ENCODE results near the gene UPF3A. TPM values are rescaled to one million over a fixed set of nuclear protein-coding genes. Genes with fewer than 3 reads are reported as not detected.
A peak's percentile ranks its signal among the peaks of the same experiment; 100 is the strongest.

Gene UPF3A
- total RNA-seq, 4 donors from 2014 or later = 28.9 to 85.8 (median 33.4) TPM

- TF ChIP-seq POLR2A (IDR thresholded peaks at IDR 0.05) (no peak), CTCF (IDR thresholded peaks at IDR 0.05) (no peak)
- H3K4me3 ChIP-seq = no peak overlapping the region
- H3K27ac ChIP-seq = peak overlapping the region in 1 of 4 donors; percentile 15
- no peaks in the 10 kb centered on the region for H3K27me3 ChIP-seq
- peaks cover 0 to 40% (median 0%) of the 10 kb centered on the region in 3 donors for H3K36me3 ChIP-seq
- H3K4me1 ChIP-seq = peaks cover 0 to 42% (median 3%) of the 10 kb centered on the region in 4 donors
- H3K9me3 ChIP-seq = no peaks in the 10 kb centered on the region
- DNase-seq = no peak
These were observed 38.7 kb downstream of the UPF3A start for GRCh38 chr13:114320065-114320464.

- no peak for DNase-seq
- peaks cover 0 to 30% (median 0%) of the 10 kb centered on the region in 4 donors for H3K4me1 ChIP-seq
- TF ChIP-seq POLR2A (IDR thresholded peaks at IDR 0.05) (no peak), CTCF (IDR thresholded peaks at IDR 0.05) (no peak)
- H3K4me3 ChIP-seq = no peak overlapping the region
- H3K36me3 ChIP-seq = peaks cover 0 to 49% (median 0%) of the 10 kb centered on the region in 3 donors
- no peak overlapping the region for H3K27ac ChIP-seq
- H3K27me3 ChIP-seq = no peaks in the 10 kb centered on the region
- H3K9me3 ChIP-seq = no peaks in the 10 kb centered on the region
These were observed 39.9 kb downstream of the UPF3A start for GRCh38 chr13:114321256-114321655.

- Histone ChIP-seq H3K36me3 (peaks cover 0 to 49% (median 0%) of the 10 kb centered on the region in 3 donors), H3K4me1 (peaks cover 0 to 17% (median 0%) of the 10 kb centered on the region in 4 donors), H3K4me3 (no peak overlapping the region), H3K27ac (no peak overlapping the region), H3K27me3 (no peaks in the 10 kb centered on the region), H3K9me3 (no peaks in the 10 kb centered on the region)
- no peak for DNase-seq
- TF ChIP-seq CTCF (IDR thresholded peaks at IDR 0.05) (no peak), POLR2A (IDR thresholded peaks at IDR 0.05) (no peak)
These were observed 41.9 kb downstream of the UPF3A start for GRCh38 chr13:114323349-114323748.

GRCh38 chr13:114324334-114324733 is 42.9 kb downstream of the UPF3A start:
- Histone ChIP-seq H3K27me3 (no peaks in the 10 kb centered on the region), H3K4me1 (peaks cover 0 to 11% (median 0%) of the 10 kb centered on the region in 4 donors), H3K4me3 (no peak overlapping the region), H3K9me3 (no peaks in the 10 kb centered on the region), H3K36me3 (peaks cover 0 to 49% (median 0%) of the 10 kb centered on the region in 3 donors), H3K27ac (no peak overlapping the region)
- TF ChIP-seq POLR2A (IDR thresholded peaks at IDR 0.05) (no peak), CTCF (IDR thresholded peaks at IDR 0.05) (no peak)
- no peak for DNase-seq

- Histone ChIP-seq H3K4me1 (no peaks in the 10 kb centered on the region), H3K36me3 (peaks cover 0 to 49% (median 0%) of the 10 kb centered on the region in 3 donors), H3K27ac (no peak overlapping the region), H3K9me3 (no peaks in the 10 kb centered on the region), H3K27me3 (no peaks in the 10 kb centered on the region), H3K4me3 (no peak overlapping the region)
- TF ChIP-seq POLR2A (IDR thresholded peaks at IDR 0.05) = no peak
- no peak for TF ChIP-seq CTCF (IDR thresholded peaks at IDR 0.05)
- no peak for DNase-seq
These were observed 44.3 kb downstream of the UPF3A start for GRCh38 chr13:114325729-114326128.

- H3K9me3 ChIP-seq = no peaks in the 10 kb centered on the region
- H3K27ac ChIP-seq = peak overlapping the region in 2 of 4 donors; percentile 30 to 72
- no peaks in the 10 kb centered on the region for H3K4me1 ChIP-seq
- peaks cover 0 to 29% (median 0%) of the 10 kb centered on the region in 3 donors for H3K36me3 ChIP-seq
- H3K27me3 ChIP-seq = no peaks in the 10 kb centered on the region
- DNase-seq = no peak
- no peak overlapping the region for H3K4me3 ChIP-seq
- TF ChIP-seq POLR2A (IDR thresholded peaks at IDR 0.05) (peak in 1 of 2 donors; percentile 18), CTCF (IDR thresholded peaks at IDR 0.05) (no peak)
These were observed 46.6 kb downstream of the UPF3A start for GRCh38 chr13:114328034-114328433.
